H1 (cell line): ENCODE measurements around the gene CDC5L. TPM values are rescaled to one million over a fixed set of nuclear protein-coding genes. Genes with fewer than 3 reads are reported as not detected.

Experiments used
- BACH1 ChIP-seq: IDR thresholded peaks from 2 replicates; pipeline ENCODE4 v1.6.1; 2012; ENCODE audit warnings: low read length, improper control_type of control experiment
- BRCA1 ChIP-seq: IDR thresholded peaks from 2 replicates; pipeline ENCODE4 v1.6.1; 2012; ENCODE audit warnings: low read depth, low read length, improper control_type of control experiment
- CTCF ChIP-seq, 3 experiments: IDR thresholded peaks; 1 replicate in 2 of 3; 2 replicates in 1 of 3; pipeline versions ENCODE4 v1.5.1 to v1.6.1; 2011; ENCODE audit warnings: low read length in 3 of 3, mild to moderate bottlenecking in 3 of 3, inconsistent platforms in 2 of 3, low read depth in 1 of 3, moderate library complexity in 1 of 3; ENCODE audit not compliant: insufficient read depth in 1 of 3; ENCODE audit errors: control extremely low read depth in 1 of 3
- HDAC6 ChIP-seq: IDR thresholded peaks from one replicate; pipeline ENCODE4 v1.7.1; 2012; ENCODE audit warnings: low read depth, mild to moderate bottlenecking, inconsistent platforms, low read length, moderate library complexity
- polyA plus RNA-seq, 7 experiments: library from polyadenylated mRNA; depleted of rRNA in 3 of 7; stranded (reverse) in 5 of 7; unstranded in 2 of 7; fragments of >200 nt in 5 of 7; fragments of 200-250 nt in 2 of 7; gene quantifications; 1 replicate in 5 of 7; 2 replicates in 1 of 7; 4 replicates in 1 of 7; pipeline versions ENCODE4 v1.2.1 to v1.2.3, GENCODE V29; 2011 to 2013; ENCODE audit warnings: missing spikeins in 2 of 7, mixed read lengths in 2 of 7
- total RNA-seq: library from RNA; stranded (reverse); fragmentation: NEBNext Ultra II Directional; extraction: Animal tissue kit (Norgen Biotek cat#: 25700); gene quantifications from 2 replicates; pipeline ENCODE4 v1.2.1, GENCODE V29; 2021

Gene CDC5L
- total and polyA plus RNA-seq, 2 of the 8 experiments (the other 6 are each of a cell fraction or from before 2014, with no cell fraction given) = 8.4 to 32.8 TPM

- no peak for TF ChIP-seq HDAC6
- TF ChIP-seq BACH1 = no peak
- TF ChIP-seq CTCF (IDR thresholded peaks at IDR 0.05; ENCODE audit: control extremely low read depth in 1 of 3, insufficient read depth in 1 of 3, low read depth in 1 of 3, low read length in 3 of 3) = no peak
- TF ChIP-seq BRCA1 = no peak
Observed at GRCh38 chr6:44442236-44442635, 54.7 kb downstream of the CDC5L start (continued).
